Hepatocyte (in vitro differentiated cells): Measurements from ENCODE around the gene ZFHX3. TPM values are rescaled to one million over a fixed set of nuclear protein-coding genes. Genes with fewer than 3 reads are reported as not detected.

ENCODE experiments used
- DNase-seq: peaks from one replicate; pipeline ENCODE4 v3.0.0-alpha.2; 2016; ENCODE audit warnings: low spot score
- H2AFZ ChIP-seq: fragments of 200-600 bp; sonication (generic); 2 replicates; pipeline ENCODE4 v1.6.0; 2016; ENCODE audit warnings: antibody characterized with exemption, mild to moderate bottlenecking
- H3K27ac ChIP-seq: fragments of 200-600 bp; sonication (generic); 2 replicates; pipeline ENCODE4 v1.5.1; 2016; ENCODE audit warnings: mild to moderate bottlenecking
- H3K27me3 ChIP-seq: fragments of 200-600 bp; sonication (generic); 2 replicates; pipeline ENCODE4 v1.6.1; 2016
- H3K36me3 ChIP-seq: fragments of 200-600 bp; sonication (generic); replicated peaks from 2 replicates; pipeline ENCODE4 v1.5.1; 2016; ENCODE audit warnings: low read depth; ENCODE audit not compliant: insufficient read depth
- H3K4me1 ChIP-seq: fragments of 200-600 bp; sonication (generic); 2 replicates; pipeline ENCODE4 v1.5.1; 2016; ENCODE audit warnings: mild to moderate bottlenecking, moderate library complexity; ENCODE audit not compliant: insufficient read depth
- H3K4me2 ChIP-seq: fragments of 200-600 bp; sonication (generic); 2 replicates; pipeline ENCODE4 v1.6.0; 2016
- H3K4me3 ChIP-seq: fragments of 200-600 bp; sonication (generic); 2 replicates; pipeline ENCODE4 v1.5.1; 2016; ENCODE audit warnings: mild to moderate bottlenecking
- H3K79me2 ChIP-seq: fragments of 200-600 bp; sonication (generic); 2 replicates; pipeline ENCODE4 v1.6.0; 2017; ENCODE audit warnings: mild to moderate bottlenecking
- H3K9me2 ChIP-seq: fragments of 200-600 bp; sonication (generic); replicated peaks from 2 replicates; pipeline ENCODE4 v1.6.0; 2017; ENCODE audit warnings: mild to moderate bottlenecking; ENCODE audit not compliant: insufficient read depth
- H3K9me3 ChIP-seq: fragments of 200-600 bp; sonication (generic); 2 replicates; pipeline ENCODE4 v1.5.1; 2016; ENCODE audit warnings: low read depth, mild to moderate bottlenecking
- H4K20me1 ChIP-seq: fragments of 200-600 bp; sonication (generic); 2 replicates; pipeline ENCODE4 v1.6.0; 2016; ENCODE audit warnings: mild to moderate bottlenecking; ENCODE audit not compliant: insufficient read depth, poor library complexity, severe bottlenecking
- EZH2 ChIP-seq: fragments of 200-600 bp; sonication (generic); IDR thresholded peaks from 2 replicates; pipeline ENCODE4 v1.6.1; 2016; ENCODE audit warnings: antibody characterized with exemption, mild to moderate bottlenecking, borderline replicate concordance
- EZH2phosphoT487 ChIP-seq: fragments of 200-600 bp; sonication (generic); IDR thresholded peaks from one replicate; pipeline ENCODE4 v1.6.1; 2018; ENCODE audit warnings: antibody characterized with exemption, mild to moderate bottlenecking, low read depth, moderate library complexity; ENCODE audit not compliant: unreplicated experiment, severe bottlenecking
- WGBS: methylation state at CpG from one replicate; pipeline ENCODE4 v1.1.6; 2016; ENCODE audit warnings: low lambda C conversion rate; ENCODE audit errors: missing lambda C conversion rate; 5-methylcytosine and 5-hydroxymethylcytosine counted together
- polyA plus RNA-seq: library from polyadenylated mRNA; unstranded; fragments of >200 nt; fragmentation: Nextera tagmentation; extraction: Ambion mirVana; gene quantifications from 2 replicates; pipeline ENCODE4 v1.2.1, GENCODE V29; 2016
- total RNA-seq: library from RNA; depleted of rRNA; stranded (reverse); fragments of >200 nt; gene quantifications from 2 replicates; pipeline ENCODE4 v1.2.3, GENCODE V29; 2014
- TF ChIP-seq, protein P1 (sequence below): fragments of 200-600 bp; sonication (generic); IDR thresholded peaks from 2 replicates; pipeline ENCODE4 v1.5.1; 2016; ENCODE audit warnings: antibody characterized with exemption, mild to moderate bottlenecking; ENCODE audit not compliant: poor library complexity

Gene ZFHX3
- total and polyA plus RNA-seq, 2 experiments from 2014 or later: 6.4 to 11.6 TPM

DNA sequence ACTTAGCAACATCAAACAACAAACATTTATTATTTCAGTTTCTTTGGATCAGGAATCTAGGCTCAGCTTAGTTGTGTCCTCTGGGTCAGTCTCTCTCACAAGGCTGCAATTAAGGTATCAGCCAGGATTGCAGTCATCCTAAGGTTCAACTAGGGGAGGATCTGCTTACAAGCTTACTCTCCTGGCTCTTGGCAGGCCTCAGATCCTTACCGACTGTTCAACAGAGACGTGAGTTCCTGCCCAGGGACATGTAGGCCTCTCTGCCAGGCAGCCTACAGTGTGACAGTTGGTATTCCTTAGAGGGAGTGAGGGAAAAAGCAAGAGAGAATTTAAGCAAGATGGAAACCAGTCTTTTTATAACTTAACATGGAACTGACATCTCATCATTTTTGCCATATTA, 294.0 kb downstream of the ZFHX3 start:
- H3K36me3 ChIP-seq: no peaks in the 10 kb centered on the region
- 70% methylated on average over 2 of the region's 2 CpGs for WGBS

GRCh38 chr16:72752004-72752695, 295.8 kb downstream of the ZFHX3 start:
- H4K20me1 ChIP-seq: no peaks in the 10 kb centered on the region
- no peaks in the 10 kb centered on the region for H3K4me1 ChIP-seq
- H3K79me2 ChIP-seq: no peaks in the 10 kb centered on the region
- H3K9me3 ChIP-seq: no peaks in the 10 kb centered on the region
- no peak overlapping the region for H3K4me2 ChIP-seq
- no peak for TF ChIP-seq EZH2phosphoT487
- TF ChIP-seq EZH2: no peak
- TF ChIP-seq, protein P1, sequence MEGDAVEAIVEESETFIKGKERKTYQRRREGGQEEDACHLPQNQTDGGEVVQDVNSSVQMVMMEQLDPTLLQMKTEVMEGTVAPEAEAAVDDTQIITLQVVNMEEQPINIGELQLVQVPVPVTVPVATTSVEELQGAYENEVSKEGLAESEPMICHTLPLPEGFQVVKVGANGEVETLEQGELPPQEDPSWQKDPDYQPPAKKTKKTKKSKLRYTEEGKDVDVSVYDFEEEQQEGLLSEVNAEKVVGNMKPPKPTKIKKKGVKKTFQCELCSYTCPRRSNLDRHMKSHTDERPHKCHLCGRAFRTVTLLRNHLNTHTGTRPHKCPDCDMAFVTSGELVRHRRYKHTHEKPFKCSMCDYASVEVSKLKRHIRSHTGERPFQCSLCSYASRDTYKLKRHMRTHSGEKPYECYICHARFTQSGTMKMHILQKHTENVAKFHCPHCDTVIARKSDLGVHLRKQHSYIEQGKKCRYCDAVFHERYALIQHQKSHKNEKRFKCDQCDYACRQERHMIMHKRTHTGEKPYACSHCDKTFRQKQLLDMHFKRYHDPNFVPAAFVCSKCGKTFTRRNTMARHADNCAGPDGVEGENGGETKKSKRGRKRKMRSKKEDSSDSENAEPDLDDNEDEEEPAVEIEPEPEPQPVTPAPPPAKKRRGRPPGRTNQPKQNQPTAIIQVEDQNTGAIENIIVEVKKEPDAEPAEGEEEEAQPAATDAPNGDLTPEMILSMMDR: no peak
- no peak overlapping the region for H2AFZ ChIP-seq
- no peaks in the 10 kb centered on the region for H3K36me3 ChIP-seq
- H3K27me3 ChIP-seq: no peaks in the 10 kb centered on the region
- no peak overlapping the region for H3K27ac ChIP-seq
- WGBS: 94% methylated on average over 7 of the region's 7 CpGs
- no peaks in the 10 kb centered on the region for H3K9me2 ChIP-seq
- DNase-seq: no peak
- H3K4me3 ChIP-seq: no peak overlapping the region

More for the DNA sequence above, 294.0 kb downstream of the ZFHX3 start:
- H3K9me3 ChIP-seq: no peaks in the 10 kb centered on the region
- no peak overlapping the region for H3K4me3 ChIP-seq
- no peak overlapping the region for H3K4me2 ChIP-seq
- no peaks in the 10 kb centered on the region for H3K4me1 ChIP-seq
- H3K79me2 ChIP-seq: no peaks in the 10 kb centered on the region
- TF ChIP-seq, protein P1: no peak
- TF ChIP-seq EZH2phosphoT487: no peak
- TF ChIP-seq EZH2: no peak
- H3K27me3 ChIP-seq: no peaks in the 10 kb centered on the region
- DNase-seq: no peak
- no peak overlapping the region for H2AFZ ChIP-seq
- no peaks in the 10 kb centered on the region for H3K9me2 ChIP-seq
- H3K27ac ChIP-seq: no peak overlapping the region
- H4K20me1 ChIP-seq: no peaks in the 10 kb centered on the region

DNA sequence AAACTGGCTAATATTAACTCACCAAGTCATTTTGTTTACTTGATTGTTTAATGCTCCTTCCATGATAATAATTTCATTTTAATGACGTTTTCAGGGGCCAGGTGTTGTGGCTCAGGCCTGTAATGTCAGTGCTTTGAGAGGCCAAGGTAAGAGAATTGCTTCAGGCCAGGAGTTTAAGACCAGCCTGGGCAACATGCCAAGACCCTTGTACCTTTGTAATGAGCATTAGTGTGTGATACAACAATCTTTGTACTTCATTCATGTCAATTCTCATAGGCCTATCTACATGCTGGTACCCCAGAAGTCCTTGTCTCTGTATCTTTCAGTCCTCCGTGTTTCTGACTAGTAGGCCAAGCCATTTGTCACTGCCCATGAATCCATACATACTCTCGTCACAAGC, 296.9 kb downstream of the ZFHX3 start:
- Histone ChIP-seq H3K4me1 (no peaks in the 10 kb centered on the region), H3K9me2 (no peaks in the 10 kb centered on the region), H3K9me3 (no peaks in the 10 kb centered on the region), H4K20me1 (no peaks in the 10 kb centered on the region), H2AFZ (no peak overlapping the region), H3K79me2 (no peaks in the 10 kb centered on the region), H3K36me3 (no peaks in the 10 kb centered on the region), H3K4me3 (no peak overlapping the region), H3K4me2 (no peak overlapping the region), H3K27me3 (no peaks in the 10 kb centered on the region), H3K27ac (no peak overlapping the region)
- TF ChIP-seq EZH2: no peak
- no peak for TF ChIP-seq EZH2phosphoT487
- TF ChIP-seq, protein P1: no peak
- DNase-seq: no peak
- 78% methylated on average over 3 of the region's 3 CpGs for WGBS

GRCh38 chr16:72749091-72749490, 298.8 kb downstream of the ZFHX3 start:
- TF ChIP-seq EZH2phosphoT487 (no peak), EZH2 (no peak)
- TF ChIP-seq, protein P1: no peak

More at GRCh38 chr16:72749091-72749490, 298.8 kb downstream of the ZFHX3 start:
- Histone ChIP-seq H3K27ac (no peak overlapping the region), H4K20me1 (no peaks in the 10 kb centered on the region), H3K9me3 (no peaks in the 10 kb centered on the region), H3K79me2 (no peaks in the 10 kb centered on the region), H3K4me3 (no peak overlapping the region), H3K4me2 (no peak overlapping the region), H3K27me3 (no peaks in the 10 kb centered on the region), H3K4me1 (no peaks in the 10 kb centered on the region), H2AFZ (no peak overlapping the region), H3K9me2 (no peaks in the 10 kb centered on the region), H3K36me3 (no peaks in the 10 kb centered on the region)
- no peak for DNase-seq
